ENCODE results near the gene PFDN5.

DNA sequence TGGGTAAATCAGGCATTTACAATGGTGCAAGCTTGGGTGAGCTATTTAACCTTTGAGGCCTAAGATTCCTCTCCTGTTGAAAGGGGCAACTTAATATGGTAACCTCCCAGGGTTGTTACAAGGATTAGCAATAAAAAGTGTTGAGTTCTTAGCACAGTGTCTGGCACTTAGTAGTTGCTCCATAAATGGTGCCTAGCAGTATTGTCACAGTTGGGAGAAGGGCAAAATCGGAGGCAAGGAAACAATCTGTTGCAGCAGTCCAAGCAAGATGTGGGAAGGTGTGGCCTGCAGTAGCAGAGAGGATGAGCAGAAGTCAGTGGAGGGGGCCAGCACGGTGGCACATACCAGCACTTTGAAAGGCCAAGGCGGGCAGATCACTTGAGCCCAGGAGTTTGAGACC lies 48.1 kb downstream of the PFDN5 start:
- TF ChIP-seq, protein P1, sequence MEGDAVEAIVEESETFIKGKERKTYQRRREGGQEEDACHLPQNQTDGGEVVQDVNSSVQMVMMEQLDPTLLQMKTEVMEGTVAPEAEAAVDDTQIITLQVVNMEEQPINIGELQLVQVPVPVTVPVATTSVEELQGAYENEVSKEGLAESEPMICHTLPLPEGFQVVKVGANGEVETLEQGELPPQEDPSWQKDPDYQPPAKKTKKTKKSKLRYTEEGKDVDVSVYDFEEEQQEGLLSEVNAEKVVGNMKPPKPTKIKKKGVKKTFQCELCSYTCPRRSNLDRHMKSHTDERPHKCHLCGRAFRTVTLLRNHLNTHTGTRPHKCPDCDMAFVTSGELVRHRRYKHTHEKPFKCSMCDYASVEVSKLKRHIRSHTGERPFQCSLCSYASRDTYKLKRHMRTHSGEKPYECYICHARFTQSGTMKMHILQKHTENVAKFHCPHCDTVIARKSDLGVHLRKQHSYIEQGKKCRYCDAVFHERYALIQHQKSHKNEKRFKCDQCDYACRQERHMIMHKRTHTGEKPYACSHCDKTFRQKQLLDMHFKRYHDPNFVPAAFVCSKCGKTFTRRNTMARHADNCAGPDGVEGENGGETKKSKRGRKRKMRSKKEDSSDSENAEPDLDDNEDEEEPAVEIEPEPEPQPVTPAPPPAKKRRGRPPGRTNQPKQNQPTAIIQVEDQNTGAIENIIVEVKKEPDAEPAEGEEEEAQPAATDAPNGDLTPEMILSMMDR (IDR thresholded peaks at IDR 0.05; ENCODE audit: low read length): no peak
- no peak for TF ChIP-seq EZH2 (optimal IDR thresholded peaks at IDR 0.05; ENCODE audit: low read depth, low read length)
